Measurements from ENCODE around the gene INAFM2. TPM values are rescaled to one million over a fixed set of nuclear protein-coding genes. Genes with fewer than 3 reads are reported as not detected.

INAFM2 gene
- total RNA-seq, 2 experiments from 2014 or later: 13.5 to 15.5 TPM

DNA sequence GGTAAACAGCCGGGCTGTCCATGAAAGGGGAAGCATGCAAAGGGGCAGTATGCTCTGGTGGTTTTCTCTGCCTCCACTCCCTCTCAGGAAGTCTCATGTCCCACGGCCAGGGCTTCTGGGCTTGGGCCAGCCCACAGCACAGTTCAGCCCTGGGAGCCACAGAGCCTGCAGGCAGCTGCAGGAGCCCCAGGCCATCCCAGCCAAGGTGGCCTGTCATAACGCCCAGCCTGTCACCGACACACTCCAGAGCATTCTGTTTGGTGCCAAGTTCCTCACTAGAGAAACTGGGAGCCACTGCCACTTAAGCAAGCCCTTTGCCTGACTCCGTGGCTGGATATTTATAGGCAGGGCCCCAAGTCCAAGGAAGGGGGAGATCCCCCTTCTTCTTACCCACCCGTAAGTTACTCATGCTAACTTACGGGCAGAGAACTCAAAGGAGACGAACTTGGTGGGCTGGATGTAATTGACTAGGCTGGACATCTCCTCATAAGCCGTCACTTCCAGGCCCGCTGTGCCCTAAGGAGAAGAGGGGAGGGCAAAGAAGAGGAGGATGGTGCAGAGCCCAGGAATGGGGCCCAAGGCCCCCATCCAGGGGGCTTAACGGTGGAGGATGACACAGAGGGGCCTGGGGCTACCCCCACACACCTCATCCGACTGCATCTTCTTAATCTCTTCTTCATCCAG is 27.5 kb upstream of the INAFM2 start:
- Mint-ChIP-seq H3K36me3 (peaks cover 21% of the 10 kb centered on the region), H3K4me3 (no peak overlapping the region), H3K27ac (no peak overlapping the region), H3K4me1 (no peaks in the 10 kb centered on the region), H3K9me3 (peaks cover 9% of the 10 kb centered on the region), H3K27me3 (no peaks in the 10 kb centered on the region)
- DNase-seq: no peak

DNA sequence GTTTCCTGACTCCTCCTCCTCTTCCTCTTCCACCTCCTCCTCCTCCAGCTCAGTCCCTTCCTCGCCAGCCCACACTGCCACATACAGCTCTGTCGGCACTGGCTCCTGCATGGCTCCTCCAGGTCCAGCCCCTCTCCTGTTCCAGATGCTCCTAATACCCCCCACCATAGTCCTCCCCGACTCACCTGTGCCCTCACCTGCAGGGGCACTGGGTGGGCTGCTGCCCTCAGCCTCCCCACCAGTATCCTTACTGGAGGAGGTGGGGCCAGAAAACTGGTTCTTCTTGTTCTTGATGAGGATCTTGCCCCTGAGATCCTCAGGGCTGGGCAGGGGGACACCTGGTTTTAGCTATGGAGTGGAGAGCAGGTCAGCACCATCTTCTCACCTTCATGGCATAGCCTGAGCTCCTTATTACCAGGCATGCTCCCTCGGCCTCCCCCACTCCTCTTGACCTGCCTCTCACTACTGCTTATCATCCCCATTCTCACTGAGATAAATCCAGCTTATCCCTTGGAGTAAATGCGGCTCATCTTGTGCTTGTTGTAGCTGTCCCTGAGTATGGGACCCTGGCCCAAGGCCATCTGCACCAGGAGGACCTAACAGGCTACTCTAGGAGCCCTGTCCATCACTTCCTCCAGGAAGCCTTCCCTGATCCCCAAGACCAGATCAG is 26.8 kb upstream of the INAFM2 start:
- Mint-ChIP-seq H3K36me3 (peaks cover 26% of the 10 kb centered on the region), H3K27ac (no peak overlapping the region), H3K9me3 (peaks cover 9% of the 10 kb centered on the region), H3K4me3 (no peak overlapping the region), H3K27me3 (no peaks in the 10 kb centered on the region), H3K4me1 (no peaks in the 10 kb centered on the region)
- no peak for DNase-seq

DNA sequence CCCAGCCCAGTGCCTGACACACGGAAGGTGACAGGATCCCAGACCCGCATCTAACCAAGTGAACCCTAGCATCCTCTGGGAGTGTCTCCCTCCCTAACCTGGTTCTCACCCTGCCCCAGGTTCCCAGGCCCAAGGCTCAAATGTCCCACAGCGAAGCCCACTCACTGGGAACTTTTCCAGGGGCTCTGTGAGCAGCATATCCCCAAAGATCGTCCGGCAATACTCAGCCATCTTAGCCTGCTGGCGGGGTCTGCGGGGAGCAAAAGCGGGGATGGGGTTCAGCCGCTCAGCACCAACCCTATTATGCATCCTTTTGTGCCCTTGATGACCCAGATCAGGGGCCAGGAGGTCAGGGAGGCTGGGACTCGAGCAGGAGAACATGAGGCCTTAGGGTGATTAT is 26.1 kb upstream of the INAFM2 start:
- H3K27me3 Mint-ChIP-seq: no peaks in the 10 kb centered on the region
- no peak overlapping the region for H3K27ac Mint-ChIP-seq
- H3K9me3 Mint-ChIP-seq: peaks cover 9% of the 10 kb centered on the region
- H3K36me3 Mint-ChIP-seq: peaks cover 31% of the 10 kb centered on the region
- no peak for DNase-seq
- no peaks in the 10 kb centered on the region for H3K4me1 Mint-ChIP-seq
- H3K4me3 Mint-ChIP-seq: no peak overlapping the region

DNA sequence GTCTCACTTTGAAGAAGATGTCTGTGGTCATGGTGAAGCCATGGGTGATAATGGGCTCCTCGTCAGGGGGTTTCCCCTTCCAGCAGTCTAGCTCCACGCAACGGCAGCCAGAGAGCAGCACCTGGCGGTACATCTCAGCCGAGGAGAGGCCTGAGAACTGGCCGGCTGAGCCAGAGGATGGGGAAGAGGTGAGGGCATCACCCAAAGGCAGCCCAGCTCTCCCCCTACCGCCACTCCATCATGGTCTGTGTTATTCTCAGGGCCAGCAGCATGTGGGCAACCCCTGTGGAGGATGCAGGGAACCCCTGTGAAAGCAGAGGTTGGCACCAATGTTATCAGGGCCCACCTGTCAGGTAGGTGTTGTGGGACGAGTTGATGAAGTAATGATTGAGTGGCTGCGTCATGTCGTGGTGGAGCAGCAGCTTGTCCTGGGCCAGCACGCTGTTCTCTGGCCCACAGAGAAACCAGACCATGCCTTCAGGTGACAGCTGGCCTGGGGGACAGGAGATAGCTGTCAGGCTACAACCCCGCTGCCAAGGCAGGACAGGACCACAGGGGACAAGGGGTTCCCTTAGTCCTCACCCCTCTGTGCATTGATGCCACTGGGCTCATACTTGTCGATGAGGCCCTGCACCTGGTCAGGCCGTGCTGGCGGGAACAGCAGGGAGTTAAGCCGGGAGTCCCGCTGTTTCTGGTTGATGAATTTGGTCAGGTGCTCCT is 25.1 kb upstream of the INAFM2 start:
- peaks cover 31% of the 10 kb centered on the region for H3K36me3 Mint-ChIP-seq

DNA sequence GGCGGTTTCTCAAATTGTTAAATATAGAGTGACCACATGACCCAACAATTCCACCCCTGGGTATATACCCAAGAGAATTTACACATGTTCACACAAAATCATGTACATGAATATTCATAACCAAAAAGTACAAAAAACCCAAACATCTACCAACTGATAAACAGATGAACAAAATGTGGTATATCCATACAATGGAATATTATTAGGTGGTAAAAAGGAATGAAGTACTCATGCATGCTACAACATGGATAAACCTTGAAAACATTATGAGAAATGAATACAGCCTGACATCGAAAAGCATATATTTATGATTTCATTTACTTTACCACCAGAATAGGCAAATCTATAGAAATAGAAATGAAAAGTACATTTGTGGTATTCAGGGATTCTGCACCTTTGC is 23.1 kb upstream of the INAFM2 start:
- H3K4me1 Mint-ChIP-seq: peaks cover 7% of the 10 kb centered on the region
- peaks cover 9% of the 10 kb centered on the region for H3K9me3 Mint-ChIP-seq
- peaks cover 31% of the 10 kb centered on the region for H3K36me3 Mint-ChIP-seq
- no peak overlapping the region for H3K4me3 Mint-ChIP-seq
- H3K27ac Mint-ChIP-seq: no peak overlapping the region
- no peaks in the 10 kb centered on the region for H3K27me3 Mint-ChIP-seq
- no peak for DNase-seq

More for the DNA sequence above, 25.1 kb upstream of the INAFM2 start:
- no peak for DNase-seq
- Mint-ChIP-seq H3K27me3 (no peaks in the 10 kb centered on the region), H3K4me3 (no peak overlapping the region), H3K4me1 (no peaks in the 10 kb centered on the region), H3K27ac (no peak overlapping the region), H3K9me3 (peaks cover 9% of the 10 kb centered on the region)

DNA sequence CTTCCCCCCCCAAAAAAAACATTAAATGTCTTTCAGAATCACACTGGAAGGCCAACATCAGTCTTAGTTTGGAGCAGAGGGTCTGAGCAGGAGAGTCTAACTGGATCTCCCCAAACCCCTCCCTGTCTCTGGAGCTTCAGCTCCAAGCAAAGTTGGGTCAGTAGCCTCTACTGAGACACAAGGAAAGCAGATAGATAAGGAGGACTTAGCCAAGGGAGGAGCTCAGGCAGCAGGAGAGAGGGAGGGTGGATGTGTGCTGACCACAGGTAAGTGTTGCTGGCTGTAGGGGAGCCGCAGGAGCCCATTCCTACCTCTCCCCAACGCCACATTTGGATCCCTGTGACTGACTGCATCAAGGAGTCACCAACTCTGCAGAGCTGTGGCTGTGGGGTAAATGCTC is 22.7 kb upstream of the INAFM2 start:
- no peaks in the 10 kb centered on the region for H3K27me3 Mint-ChIP-seq
- H3K4me1 Mint-ChIP-seq: peaks cover 7% of the 10 kb centered on the region
- H3K36me3 Mint-ChIP-seq: peaks cover 31% of the 10 kb centered on the region
- H3K4me3 Mint-ChIP-seq: no peak overlapping the region
- no peak for DNase-seq
- peaks cover 9% of the 10 kb centered on the region for H3K9me3 Mint-ChIP-seq
- H3K27ac Mint-ChIP-seq: no peak overlapping the region

DNA sequence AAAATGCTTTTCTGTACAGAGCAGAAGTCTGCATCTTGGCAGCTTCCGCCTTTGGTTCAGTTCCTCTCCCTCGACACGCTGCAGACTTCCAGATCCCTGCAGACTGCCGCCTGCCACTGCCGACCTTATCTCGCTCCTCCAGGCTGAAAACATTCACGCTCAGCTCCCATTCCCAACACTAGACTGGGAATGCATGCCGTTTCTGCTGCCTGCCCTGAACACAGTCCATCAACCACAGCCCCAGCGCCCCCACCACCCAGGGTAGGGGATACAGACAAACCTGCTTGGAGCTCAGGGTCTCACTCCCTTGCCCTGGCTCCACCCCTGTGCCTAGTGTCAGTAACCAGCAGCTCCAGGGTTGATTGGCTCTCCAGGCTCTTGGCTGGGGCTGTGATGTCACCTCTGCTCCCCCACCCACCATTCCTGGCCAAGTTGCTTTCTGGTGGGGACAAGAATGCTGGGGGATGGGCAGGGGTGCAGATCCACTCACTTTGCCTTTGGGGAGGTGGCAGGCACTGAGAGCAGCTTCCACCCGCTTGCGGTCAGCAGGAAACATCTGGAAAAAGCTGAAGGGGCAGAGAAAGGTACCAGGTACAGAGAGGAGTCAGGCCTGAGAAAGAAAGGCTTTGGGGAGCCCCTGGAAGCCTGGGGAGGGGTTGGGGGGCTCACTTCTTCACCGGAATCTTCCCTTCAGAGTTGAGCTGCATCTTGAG is 21.9 kb upstream of the INAFM2 start:
- peaks cover 14% of the 10 kb centered on the region for H3K4me1 Mint-ChIP-seq
- H3K27ac Mint-ChIP-seq: no peak overlapping the region

DNA sequence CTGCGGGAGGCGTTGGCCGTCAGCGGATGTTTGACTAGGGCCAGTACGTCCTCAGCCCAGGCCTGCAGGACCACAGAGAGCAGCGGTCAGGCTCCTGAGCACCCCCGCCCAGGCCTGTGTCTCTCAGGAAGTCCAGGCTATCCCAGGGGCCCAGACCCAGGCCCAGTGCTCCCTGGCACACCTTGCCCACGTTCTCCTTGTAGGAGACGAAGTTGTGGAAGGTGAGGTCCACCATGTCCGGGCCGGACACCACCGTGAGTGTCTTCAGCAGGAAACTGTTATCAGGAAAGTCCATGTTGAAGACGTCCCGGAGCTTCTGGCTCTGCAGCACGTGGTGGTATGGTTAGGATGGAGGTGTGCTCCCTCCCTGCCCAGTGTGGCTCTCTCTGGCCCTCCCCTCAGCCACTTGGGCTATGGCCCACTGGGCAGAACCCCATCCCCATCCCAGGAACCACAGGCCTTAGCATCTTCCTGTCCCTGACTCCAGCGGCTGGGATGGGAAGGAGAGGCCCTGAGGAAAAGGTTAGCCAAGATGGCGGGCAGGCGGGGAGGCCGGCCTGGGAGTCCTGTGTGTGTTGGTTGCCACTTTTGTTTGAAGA is 21.1 kb upstream of the INAFM2 start:
- Mint-ChIP-seq H3K27ac (no peak overlapping the region), H3K4me1 (peaks cover 17% of the 10 kb centered on the region), H3K27me3 (no peaks in the 10 kb centered on the region), H3K36me3 (peaks cover 31% of the 10 kb centered on the region), H3K9me3 (peaks cover 9% of the 10 kb centered on the region), H3K4me3 (no peak overlapping the region)
- no peak for DNase-seq

More for the DNA sequence above, 21.9 kb upstream of the INAFM2 start:
- Mint-ChIP-seq H3K27me3 (no peaks in the 10 kb centered on the region), H3K4me3 (no peak overlapping the region), H3K9me3 (peaks cover 9% of the 10 kb centered on the region), H3K36me3 (peaks cover 31% of the 10 kb centered on the region)
- DNase-seq: no peak

DNA sequence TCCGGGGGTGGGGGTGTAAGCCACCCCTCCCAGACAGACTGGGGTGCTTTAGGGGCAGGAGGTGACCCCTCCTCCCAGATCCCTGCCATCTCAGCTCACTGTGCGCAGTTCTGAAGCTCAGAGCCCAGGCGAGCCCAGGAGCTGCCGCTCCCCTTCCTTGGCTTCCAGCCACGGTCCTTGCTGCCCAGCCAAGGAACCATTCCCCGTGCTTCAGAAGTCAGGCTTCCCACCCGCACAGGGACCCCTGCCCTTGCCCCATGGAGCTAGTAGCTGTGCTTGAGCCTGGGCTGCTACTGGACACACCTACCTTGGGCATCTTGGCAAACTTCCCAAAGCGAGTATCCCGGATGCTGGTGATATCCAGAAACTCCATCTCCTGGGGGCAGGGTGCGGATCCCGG is 20.5 kb upstream of the INAFM2 start:
- H3K27ac Mint-ChIP-seq: no peak overlapping the region
- no peak overlapping the region for H3K4me3 Mint-ChIP-seq
- peaks cover 17% of the 10 kb centered on the region for H3K4me1 Mint-ChIP-seq
- no peaks in the 10 kb centered on the region for H3K27me3 Mint-ChIP-seq
- peaks cover 31% of the 10 kb centered on the region for H3K36me3 Mint-ChIP-seq
- DNase-seq: no peak
- H3K9me3 Mint-ChIP-seq: peaks cover 9% of the 10 kb centered on the region

DNA sequence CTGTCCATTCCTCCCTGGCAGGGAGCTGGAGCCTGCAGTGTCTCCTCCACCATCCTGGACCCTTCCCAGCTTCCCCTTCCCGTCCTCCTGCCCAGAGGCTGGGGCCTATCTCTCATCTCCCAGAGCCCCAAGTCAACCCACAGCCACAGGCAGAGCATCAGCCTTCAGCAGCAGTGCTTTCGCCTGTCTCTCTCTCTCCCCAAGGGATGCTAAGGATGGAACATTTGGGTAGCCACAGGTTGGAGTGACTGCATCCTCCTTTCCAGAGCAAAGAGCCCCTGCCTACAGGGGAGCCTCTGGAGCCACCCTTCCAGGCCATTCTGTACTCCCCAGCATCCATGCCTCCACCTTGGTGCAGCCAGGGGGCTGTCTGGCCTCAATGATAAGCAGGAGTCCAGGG is 19.9 kb upstream of the INAFM2 start:
- Mint-ChIP-seq H3K9me3 (peaks cover 9% of the 10 kb centered on the region), H3K27me3 (no peaks in the 10 kb centered on the region), H3K4me1 (peaks cover 19% of the 10 kb centered on the region), H3K4me3 (no peak overlapping the region), H3K27ac (no peak overlapping the region), H3K36me3 (peaks cover 31% of the 10 kb centered on the region)
- DNase-seq: no peak

DNA sequence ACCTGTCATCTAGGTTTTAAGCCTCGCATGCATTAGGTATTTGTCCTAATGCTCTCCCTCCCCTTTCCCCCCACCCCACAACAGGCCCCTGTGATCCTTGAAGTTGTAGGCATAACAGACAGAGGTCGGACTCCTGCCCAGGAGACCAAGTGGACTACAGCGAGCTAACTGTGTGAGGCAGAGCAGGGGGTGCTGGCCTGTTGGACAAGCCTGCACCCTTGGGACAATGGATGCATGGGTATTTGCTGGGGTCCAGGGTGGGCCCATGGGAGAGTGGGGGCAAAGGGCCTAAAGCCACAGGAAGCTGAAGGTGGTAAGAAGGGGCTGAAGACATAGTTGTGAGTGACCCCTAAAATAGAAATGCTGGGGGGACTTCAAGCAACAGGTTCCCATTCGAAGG is 18.2 kb upstream of the INAFM2 start:
- Mint-ChIP-seq H3K27ac (no peak overlapping the region), H3K4me3 (no peak overlapping the region), H3K4me1 (peaks cover 31% of the 10 kb centered on the region), H3K9me3 (peaks cover 5% of the 10 kb centered on the region), H3K36me3 (peaks cover 17% of the 10 kb centered on the region), H3K27me3 (no peaks in the 10 kb centered on the region)
- DNase-seq: no peak

DNA sequence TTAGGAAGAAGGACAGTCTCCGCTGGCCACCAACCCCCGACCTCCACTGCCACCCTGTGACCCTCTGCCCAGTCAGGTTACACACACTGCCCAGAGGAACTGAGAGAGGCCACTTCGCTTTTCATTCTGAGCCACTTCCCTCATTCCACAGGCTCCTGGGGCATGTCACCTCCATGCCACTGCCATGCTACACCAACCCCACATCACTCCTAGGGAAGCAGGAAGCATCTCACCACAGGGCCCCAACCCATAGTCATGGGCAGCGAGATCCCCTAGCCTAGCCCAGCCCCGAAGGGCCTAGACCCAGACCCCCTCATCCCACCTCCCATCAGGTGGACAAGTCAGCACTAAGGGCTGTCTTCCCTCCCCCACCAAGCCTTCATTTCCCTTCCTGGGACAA is 17.1 kb upstream of the INAFM2 start:
- H3K36me3 Mint-ChIP-seq: peaks cover 8% of the 10 kb centered on the region
- peak overlapping the region; percentile 23 for H3K27ac Mint-ChIP-seq
- no peaks in the 10 kb centered on the region for H3K9me3 Mint-ChIP-seq
- peaks cover 31% of the 10 kb centered on the region for H3K4me1 Mint-ChIP-seq
- H3K4me3 Mint-ChIP-seq: peak overlapping the region; percentile 94
- DNase-seq: no peak
- no peaks in the 10 kb centered on the region for H3K27me3 Mint-ChIP-seq

DNA sequence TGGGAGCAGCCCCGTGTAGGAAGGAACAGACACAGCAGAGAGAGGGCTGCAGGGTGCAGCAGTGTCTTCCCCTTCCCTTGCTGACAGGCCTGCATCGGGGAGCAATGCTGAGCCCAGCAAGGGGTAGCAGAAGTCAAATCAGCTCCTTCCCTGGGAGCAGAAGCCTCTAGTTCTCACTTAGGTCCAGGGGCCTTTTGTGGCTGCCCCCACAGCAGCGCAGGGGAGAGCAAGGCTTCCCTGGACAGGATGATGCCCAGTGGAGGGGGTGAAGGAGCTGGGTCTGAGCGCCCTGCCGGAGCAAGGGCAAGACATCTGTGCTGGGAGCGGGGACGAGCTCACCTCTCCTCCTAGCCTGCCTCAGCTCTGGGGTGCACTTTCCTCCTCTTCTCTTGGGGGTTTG is 16.6 kb upstream of the INAFM2 start:
- Mint-ChIP-seq H3K27ac (peak overlapping the region; percentile 23), H3K4me3 (peak overlapping the region; percentile 94), H3K27me3 (no peaks in the 10 kb centered on the region), H3K36me3 (peaks cover 2% of the 10 kb centered on the region), H3K9me3 (no peaks in the 10 kb centered on the region), H3K4me1 (peaks cover 31% of the 10 kb centered on the region)
- DNase-seq: no peak

DNA sequence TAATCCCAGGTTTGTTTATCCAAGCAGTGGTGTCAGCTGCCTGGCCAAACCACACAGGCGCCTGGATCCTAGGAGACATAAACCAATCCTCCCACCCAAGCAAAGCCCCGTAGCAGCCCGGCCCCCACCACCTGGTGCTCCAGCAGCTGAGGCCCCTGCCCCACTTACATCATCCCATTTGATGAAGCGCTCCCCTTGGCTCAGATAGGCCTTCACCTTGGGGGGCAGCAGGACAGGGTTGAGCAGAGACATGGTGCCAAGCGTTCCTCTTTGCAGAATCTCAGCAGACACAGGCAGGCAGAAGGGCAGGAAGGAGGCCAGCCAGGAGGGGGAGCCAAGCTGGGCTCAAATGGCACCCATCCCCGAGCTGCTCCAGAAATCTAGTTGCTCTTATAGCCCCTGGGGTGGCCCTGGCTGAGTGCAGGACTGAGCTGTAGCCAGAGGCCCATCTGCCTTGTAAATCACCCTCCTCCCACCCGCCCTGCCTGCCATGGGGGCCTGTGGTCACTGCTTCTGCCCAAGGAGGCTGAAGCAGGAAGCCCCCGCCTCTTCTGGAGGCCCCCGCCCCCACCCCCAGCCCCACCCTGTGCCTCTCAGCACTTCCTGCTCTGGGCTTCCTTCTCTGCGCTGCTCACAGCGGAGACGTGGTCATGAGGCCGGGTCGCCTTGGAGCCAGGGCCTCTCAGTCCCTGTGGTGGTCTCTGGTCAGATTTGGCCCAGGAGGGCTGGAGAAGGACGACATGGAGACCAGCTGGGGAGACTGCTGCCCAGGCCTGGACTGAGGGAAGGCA is 15.9 kb upstream of the INAFM2 start, which contains the start of gene PLCB2:
Gene PLCB2, minus strand, starts transcription at position 515 of the 791 bp plus-strand sequence. Its CDS starts 263 bp downstream, at position 252.
- H3K4me3 Mint-ChIP-seq: peak within 1 kb of the TSS; percentile 94
- peak; percentile 71 for DNase-seq
- H3K27ac Mint-ChIP-seq: peak within 1 kb of the TSS; percentile 96
- H3K4me1 Mint-ChIP-seq: peaks cover 31% of the 10 kb centered on the region
- H3K36me3 Mint-ChIP-seq: no peaks in the 10 kb centered on the region
- H3K9me3 Mint-ChIP-seq: no peaks in the 10 kb centered on the region
- H3K27me3 Mint-ChIP-seq: no peaks in the 10 kb centered on the region
